Caco-2 (cell line): ENCODE results near the gene FREY1. TPM values are rescaled to one million over a fixed set of nuclear protein-coding genes. Genes with fewer than 3 reads are reported as not detected.
"Not testable (repeated sequence)": the region's sequence is repeated elsewhere in the genome, so short reads cannot be mapped to it uniquely, and the experiment has no call there.

Experiments used
- BruUV-seq: library from RNA; stranded (reverse); fragments of 400-500 nt; replicated peaks from 2 replicates; lab custom pipeline; 2021; lab: Mats Ljungman, UMichigan
- CTCF ChIA-PET: fragments of 300-600 bp; sonication (Branson Sonifier 250); formaldehyde crosslinking; loops from one replicate; lab custom pipeline; 2022; ENCODE audit warnings: antibody characterized with exemption; lab: Charles Lee
- POLR2A ChIA-PET: fragments of 300-600 bp; sonication (Branson Sonifier 250); formaldehyde crosslinking; loops from one replicate; lab custom pipeline; 2022; ENCODE audit warnings: antibody characterized with exemption; lab: Charles Lee
- DNase-seq, 2 experiments: peaks; one replicate each; pipeline versions ENCODE4 v3.0.0 to v3.0.0-alpha.2; 2020 to 2022
- H3K27me3 ChIP-seq: replicated peaks from 2 replicates; pipeline ENCODE4 v1.6.0; 2011; ENCODE audit warnings: low read length; ENCODE audit not compliant: control insufficient read depth, insufficient read depth
- H3K36me3 ChIP-seq: 2 replicates; pipeline ENCODE4 v1.5.1; 2011; ENCODE audit warnings: low read length; ENCODE audit not compliant: control insufficient read depth, insufficient read depth
- H3K4me1 ChIP-seq: fragments of 250-450 bp; sonication (Bioruptor Pico); 2 replicates; pipeline ENCODE4 v1.5.1; 2020; ENCODE audit warnings: mild to moderate bottlenecking
- H3K4me3 ChIP-seq: 2 replicates; pipeline ENCODE4 v1.5.1; 2011; ENCODE audit warnings: low read depth, mild to moderate bottlenecking, control low read depth, low read length
- H3K9me3 ChIP-seq: fragments of 250-450 bp; sonication (Bioruptor Pico); 2 replicates; pipeline ENCODE4 v1.5.1; 2020; ENCODE audit warnings: mild to moderate bottlenecking, moderate library complexity
- H3K27ac Mint-ChIP-seq: one replicate; pipeline ENCODE4 v1.8.0; 2022; ENCODE audit warnings: mixed read lengths; ENCODE audit not compliant: unreplicated experiment
- H3K27me3 Mint-ChIP-seq: one replicate; pipeline ENCODE4 v1.8.0; 2022; ENCODE audit warnings: mixed read lengths; ENCODE audit not compliant: insufficient read depth, unreplicated experiment
- H3K36me3 Mint-ChIP-seq: one replicate; pipeline ENCODE4 v1.8.0; 2022; ENCODE audit warnings: mild to moderate bottlenecking, mixed read lengths; ENCODE audit not compliant: insufficient read depth, unreplicated experiment
- H3K4me1 Mint-ChIP-seq: one replicate; pipeline ENCODE4 v1.8.0; 2022; ENCODE audit warnings: low read depth, mixed read lengths; ENCODE audit not compliant: unreplicated experiment
- H3K4me3 Mint-ChIP-seq: one replicate; pipeline ENCODE4 v1.8.0; 2022; ENCODE audit warnings: mild to moderate bottlenecking, moderate library complexity, mixed read lengths; ENCODE audit not compliant: unreplicated experiment
- H3K9me3 Mint-ChIP-seq: one replicate; pipeline ENCODE4 v1.8.0; 2022; ENCODE audit warnings: mixed read lengths; ENCODE audit not compliant: unreplicated experiment
- CTCF ChIP-seq, 2 experiments: fragments of 200-600 bp in 1 of 2; IDR thresholded peaks; 1 replicate in 1 of 2; 2 replicates in 1 of 2; pipeline versions ENCODE4 v1.5.1 to v1.8.0; 2011 to 2022; ENCODE audit warnings: antibody characterized with exemption in 1 of 2, control low read depth in 1 of 2, inconsistent platforms in 1 of 2, low read depth in 1 of 2, low read length in 1 of 2, mild to moderate bottlenecking in 1 of 2, moderate library complexity in 1 of 2; ENCODE audit not compliant: insufficient read depth in 1 of 2, severe bottlenecking in 1 of 2, unreplicated experiment in 1 of 2
- intact Hi-C: fragments of 100-400 bp; cut with micrococcal nuclease; formaldehyde crosslinking; loops from one replicate; pipeline ENCODE4 v1.10.0; 2022; ENCODE audit not compliant: unreplicated experiment
- total RNA-seq: library from RNA; stranded (reverse); gene quantifications from 2 replicates; pipeline ENCODE4 v1.2.3, GENCODE V29; 2022

The FREY1 gene
- total RNA-seq, 1 experiment from 2014 or later: 1.2 TPM

GRCh38 chr11:45906096-45906682 is 882 bp downstream of the FREY1 start:
- CTCF ChIA-PET: no interaction called here
- BruUV-seq: no TSS peak
- intact Hi-C loops: no loop called here

GRCh38 chr11:45905576-45905975 is 1.5 kb downstream of the FREY1 start:
- H3K4me3 Mint-ChIP-seq, H3K4me1 ChIP-seq, H3K27me3 Mint-ChIP-seq, H3K27me3 ChIP-seq, H3K4me1 Mint-ChIP-seq, intact Hi-C loops, POLR2A ChIA-PET, H3K4me3 ChIP-seq, DNase-seq, H3K9me3 Mint-ChIP-seq, H3K36me3 ChIP-seq, H3K27ac Mint-ChIP-seq, H3K9me3 ChIP-seq, BruUV-seq, CTCF ChIA-PET: not testable (repeated sequence)
- peaks cover 41% of the 10 kb centered on the region for H3K36me3 Mint-ChIP-seq

More at GRCh38 chr11:45906096-45906682, 882 bp downstream of the FREY1 start:
- no peak for TF ChIP-seq CTCF (IDR thresholded peaks at IDR 0.05; ENCODE audit: insufficient read depth in 1 of 2, low read depth in 1 of 2, low read length in 1 of 2, severe bottlenecking in 1 of 2, unreplicated experiment in 1 of 2)
- no peaks in the 10 kb centered on the region for H3K9me3 Mint-ChIP-seq
- no peaks in the 10 kb centered on the region for H3K27me3 Mint-ChIP-seq
- no peak for DNase-seq
- Histone ChIP-seq H3K4me3 (no peak overlapping the region), H3K4me1 (no peaks in the 10 kb centered on the region; the same call in 1 of the 2 replicates), H3K9me3 (no peaks in the 10 kb centered on the region), H3K36me3 (no peaks in the 10 kb centered on the region; the same call in none of the 2 replicates), H3K27me3 (no peaks in the 10 kb centered on the region)
- peaks cover 41% of the 10 kb centered on the region for H3K36me3 Mint-ChIP-seq
- POLR2A ChIA-PET: no interaction called here
- no peak overlapping the region for H3K4me3 Mint-ChIP-seq
- no peaks in the 10 kb centered on the region for H3K4me1 Mint-ChIP-seq
- peak overlapping the region; percentile 11 for H3K27ac Mint-ChIP-seq

GRCh38 chr11:45905095-45905494 is 2.0 kb downstream of the FREY1 start:
- Histone ChIP-seq H3K4me3 (no peak overlapping the region), H3K36me3 (no peaks in the 10 kb centered on the region), H3K27me3 (no peaks in the 10 kb centered on the region), H3K9me3 (no peaks in the 10 kb centered on the region), H3K4me1 (peaks cover 3% of the 10 kb centered on the region; the same call in 1 of the 2 replicates)
- no peak overlapping the region for H3K27ac Mint-ChIP-seq
- H3K9me3 Mint-ChIP-seq: no peaks in the 10 kb centered on the region
- peaks cover 8% of the 10 kb centered on the region for H3K4me1 Mint-ChIP-seq
- no peaks in the 10 kb centered on the region for H3K27me3 Mint-ChIP-seq
- peaks cover 41% of the 10 kb centered on the region for H3K36me3 Mint-ChIP-seq
- ChIA-PET POLR2A (no interaction called here), CTCF (no interaction called here)
- TF ChIP-seq CTCF (IDR thresholded peaks at IDR 0.05; ENCODE audit: insufficient read depth in 1 of 2, low read depth in 1 of 2, low read length in 1 of 2, severe bottlenecking in 1 of 2, unreplicated experiment in 1 of 2): no peak
- no peak overlapping the region for H3K4me3 Mint-ChIP-seq
- intact Hi-C loops: no loop called here
- BruUV-seq: no TSS peak
- no peak for DNase-seq
